Measurements from ENCODE around the gene C2orf68.
"Not testable (repeated sequence)": the region's sequence is repeated elsewhere in the genome, so short reads cannot be mapped to it uniquely, and the experiment has no call there.

The C2orf68 gene

GRCh38 chr2:85635011-85635410, 23.1 kb upstream of the C2orf68 start:
- DNase-seq (ENCODE audit: insufficient read length, low spot score) (no peak), FAIRE-seq (no peak)

DNA sequence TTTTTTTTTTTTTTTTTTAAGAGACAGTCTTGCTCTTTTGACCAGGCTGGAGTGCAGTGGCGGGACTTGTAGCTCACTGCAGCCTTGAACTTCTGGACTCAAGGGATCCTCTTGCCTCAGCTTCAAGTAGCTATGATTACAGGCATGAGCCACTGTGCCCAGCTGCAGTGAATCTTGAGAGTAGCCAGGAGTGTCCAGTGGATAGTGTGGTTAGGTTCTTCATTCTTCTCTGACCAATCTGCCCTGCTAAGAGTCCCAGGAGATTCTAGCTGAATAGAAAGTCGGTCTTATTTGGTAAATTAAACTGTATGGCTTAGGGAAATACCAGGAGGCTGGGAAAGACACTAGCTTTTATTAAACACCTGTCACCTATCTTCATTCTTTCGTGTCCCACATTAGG, 19.4 kb upstream of the C2orf68 start:
- FAIRE-seq (no peak), DNase-seq (ENCODE audit: insufficient read length, low spot score) (no peak)

GRCh38 chr2:85628658-85629057, 16.8 kb upstream of the C2orf68 start:
- FAIRE-seq (no peak), DNase-seq (ENCODE audit: insufficient read length, low spot score) (no peak)

- no peak for FAIRE-seq
Observed at GRCh38 chr2:85623991-85624390, 12.1 kb upstream of the C2orf68 start.

DNA sequence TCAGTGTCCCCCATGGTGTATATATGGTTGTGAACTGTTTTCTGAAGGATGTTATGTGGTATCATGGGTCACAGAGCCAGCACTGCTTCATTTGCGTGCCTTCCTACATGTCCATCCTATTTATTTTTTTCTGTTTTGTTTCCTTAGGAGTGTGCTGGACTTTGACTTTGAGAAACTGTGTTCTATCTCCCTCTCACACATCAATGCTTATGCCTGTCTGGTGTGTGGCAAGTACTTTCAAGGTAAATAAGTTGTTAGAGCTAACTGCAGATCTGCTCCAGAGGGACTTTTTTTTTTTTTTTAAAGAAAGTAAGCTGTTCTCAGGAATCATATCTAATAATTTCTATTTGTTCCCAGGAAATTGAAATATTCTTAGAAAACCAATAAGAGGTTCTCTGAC, 9.5 kb upstream of the C2orf68 start:
- no peak for FAIRE-seq
- DNase-seq (ENCODE audit: insufficient read length, low spot score), result no peak

More at GRCh38 chr2:85623991-85624390, 12.1 kb upstream of the C2orf68 start:
- no peak for DNase-seq (ENCODE audit: insufficient read length, low spot score)

DNA sequence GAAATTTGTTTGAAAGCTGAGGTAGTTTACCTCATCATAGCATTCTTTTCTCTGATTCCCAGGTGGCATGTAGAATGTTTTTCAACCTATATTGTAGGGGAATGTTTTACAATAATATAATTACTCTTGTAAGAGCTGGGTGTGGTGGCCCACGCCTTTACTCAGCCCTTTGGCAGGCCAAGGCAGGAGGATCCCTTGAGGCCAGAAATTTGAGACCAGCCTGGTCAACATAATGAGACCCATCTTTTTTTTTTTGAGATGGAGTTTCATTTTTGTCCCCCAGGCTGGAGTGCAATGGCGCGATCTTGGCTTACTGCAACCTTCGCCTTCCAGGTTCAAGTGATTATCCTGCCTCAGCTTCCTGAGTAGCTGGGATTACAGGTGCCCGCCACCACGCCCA, 7.8 kb upstream of the C2orf68 start:
- FAIRE-seq (no peak), DNase-seq (ENCODE audit: insufficient read length, low spot score) (no peak)

- not testable (repeated sequence) for DNase-seq (ENCODE audit: insufficient read length, low spot score); FAIRE-seq
Observed at GRCh38 chr2:85617723-85618122, 5.9 kb upstream of the C2orf68 start.

GRCh38 chr2:85615413-85615728, 3.5 kb upstream of the C2orf68 start:
- DNase-seq (ENCODE audit: insufficient read length, low spot score), result no peak
- FAIRE-seq, result no peak

DNA sequence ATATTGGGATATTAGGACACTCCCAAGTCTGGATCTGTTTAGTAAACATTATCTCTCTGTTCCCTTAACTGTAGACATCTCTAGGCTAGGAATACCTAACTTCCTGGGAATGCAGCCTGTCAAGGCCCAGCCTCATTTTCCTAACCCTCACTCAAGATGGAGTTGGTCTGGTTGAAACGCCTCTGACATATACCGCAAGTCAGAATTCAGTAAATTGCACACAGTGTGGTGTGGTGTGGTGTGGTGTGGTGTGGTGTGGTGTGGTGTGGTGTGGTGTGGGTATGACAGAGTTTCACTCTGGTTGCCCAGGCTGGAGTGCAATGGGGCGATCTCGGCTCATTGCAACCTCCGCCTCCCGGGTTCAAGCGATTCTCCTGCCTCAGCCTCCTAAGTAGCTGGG, 2.9 kb upstream of the C2orf68 start:
- FAIRE-seq; DNase-seq (ENCODE audit: insufficient read length, low spot score): not testable (repeated sequence)

DNA sequence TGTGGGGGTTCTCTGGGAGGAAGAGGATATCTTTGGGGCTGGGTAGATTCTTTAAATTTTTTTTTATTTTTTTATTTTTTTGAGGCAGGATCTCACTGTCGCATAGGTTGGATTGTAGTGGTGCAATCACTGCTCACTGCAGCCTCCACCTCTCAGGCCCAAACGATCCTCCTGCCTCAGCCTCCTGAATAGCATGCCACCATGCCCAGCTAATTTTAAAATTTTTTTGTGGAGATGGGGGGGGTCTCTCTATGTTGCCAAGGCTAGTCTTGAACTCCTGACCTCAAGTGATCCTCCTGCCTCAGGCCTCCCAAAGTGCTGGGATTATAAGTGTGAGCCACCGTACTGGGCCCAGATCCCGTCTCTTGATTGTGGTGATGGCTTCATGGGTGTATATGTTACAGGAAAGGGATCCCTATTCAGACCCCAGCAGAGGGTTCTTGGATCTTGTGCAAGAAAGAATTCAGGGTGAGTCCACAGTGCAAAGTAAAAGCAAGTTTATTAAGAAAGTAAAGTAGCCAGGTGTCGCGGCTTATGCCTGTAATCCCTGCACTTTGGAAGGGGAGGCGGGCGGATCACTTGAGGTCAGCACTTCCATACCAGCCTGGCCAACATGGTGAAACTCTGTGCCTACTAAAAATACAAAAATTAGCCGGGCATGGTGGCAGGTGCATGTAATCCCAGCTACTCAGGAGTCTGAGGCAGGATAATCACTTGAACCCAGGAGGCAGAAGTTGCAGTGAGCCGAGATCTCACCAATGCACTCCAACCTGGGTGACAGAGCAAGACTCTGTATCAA, 2.0 kb upstream of the C2orf68 start:
- no peak for FAIRE-seq

GRCh38 chr2:85611217-85611704, 605 bp downstream of the C2orf68 start:
- DNase-seq (ENCODE audit: insufficient read length, low spot score), result no peak
- FAIRE-seq, result no peak

More for the DNA sequence above, 2.0 kb upstream of the C2orf68 start:
- DNase-seq (ENCODE audit: insufficient read length, low spot score), result no peak

DNA sequence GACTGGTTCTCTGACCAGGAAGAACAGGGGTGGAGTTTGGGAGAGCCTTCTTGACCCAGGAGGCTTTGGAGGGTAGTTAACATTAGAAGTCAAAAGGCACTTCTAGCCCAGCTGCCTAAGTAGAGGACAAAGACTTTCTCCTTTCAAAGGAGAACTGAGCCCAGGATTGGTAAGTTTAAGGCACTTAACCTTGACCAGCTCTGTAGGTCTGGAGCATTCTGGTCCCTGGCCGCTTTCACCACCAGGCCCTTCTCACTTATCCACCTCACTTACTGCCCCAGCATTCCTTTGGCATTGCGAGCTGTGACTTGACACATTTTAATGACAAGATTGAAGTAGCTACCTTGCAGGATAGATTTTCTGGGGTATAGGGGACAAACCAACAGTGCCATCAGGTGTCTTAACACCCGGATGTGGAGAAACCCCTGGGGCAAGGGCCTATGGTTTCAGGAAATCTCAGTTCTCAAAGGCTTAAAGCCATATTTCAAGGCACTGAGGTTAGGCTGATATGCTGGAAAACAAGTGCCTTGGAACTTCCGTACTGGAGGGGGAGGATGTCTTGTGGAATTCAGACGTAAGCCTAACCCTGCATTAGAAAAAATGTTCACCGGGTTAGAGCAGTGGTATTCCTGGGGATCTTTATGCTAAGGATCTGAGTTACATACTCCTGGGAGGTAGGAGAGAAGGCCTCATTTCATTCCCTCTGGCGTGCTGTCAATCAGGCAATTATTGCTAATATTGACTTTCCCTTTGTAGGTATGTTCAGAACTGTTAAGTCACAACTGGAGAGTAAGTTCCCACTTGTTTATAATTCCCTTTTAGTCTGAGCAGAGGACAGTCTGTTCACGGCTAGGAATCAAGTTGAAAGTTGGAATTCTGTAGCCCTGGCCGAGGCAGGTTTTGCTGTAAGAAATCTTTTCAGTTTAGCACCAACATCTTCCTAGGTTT, 4.3 kb downstream of the C2orf68 start:
- DNase-seq (ENCODE audit: insufficient read length, low spot score), result no peak
- FAIRE-seq, result no peak

GRCh38 chr2:85606116-85606455, 5.8 kb downstream of the C2orf68 start:
- FAIRE-seq, result no peak
- DNase-seq (ENCODE audit: insufficient read length, low spot score), result no peak

GRCh38 chr2:85605406-85606115, 6.3 kb downstream of the C2orf68 start:
- no peak for FAIRE-seq

GRCh38 chr2:85604568-85605339, 7.1 kb downstream of the C2orf68 start:
- DNase-seq (ENCODE audit: insufficient read length, low spot score) (no peak), FAIRE-seq (no peak)

More at GRCh38 chr2:85605406-85606115, 6.3 kb downstream of the C2orf68 start:
- no peak for DNase-seq (ENCODE audit: insufficient read length, low spot score)

GRCh38 chr2:85604133-85604444, 7.8 kb downstream of the C2orf68 start:
- not testable (repeated sequence) for FAIRE-seq; DNase-seq (ENCODE audit: insufficient read length, low spot score)

- peak; percentile 87 for FAIRE-seq
Observed at GRCh38 chr2:85602476-85603234, 9.2 kb downstream of the C2orf68 start, which contains the start of gene TMEM150A. Gene TMEM150A, minus strand, starts transcription at chr2:85602698. Its CDS starts 750 bp downstream, at chr2:85601948.

GRCh38 chr2:85601771-85602475, 9.9 kb downstream of the C2orf68 start:
- no peak for DNase-seq (ENCODE audit: insufficient read length, low spot score)
- FAIRE-seq, result no peak

More at GRCh38 chr2:85602476-85603234, 9.2 kb downstream of the C2orf68 start, which contains the start of gene TMEM150A:
- DNase-seq (ENCODE audit: insufficient read length, low spot score), result peak; percentile 86

All from GM19239 (cell line).